Right lung (tissue), 5 donors: Measurements from ENCODE around the gene DNASE1. TPM values are rescaled to one million over a fixed set of nuclear protein-coding genes. Genes with fewer than 3 reads are reported as not detected.

Source experiments
- DNase-seq, 2 donors: peaks; one replicate each; pipeline ENCODE4 v3.0.0-alpha.2; 2013
- polyA plus RNA-seq, 5 donors: library from polyadenylated mRNA; unstranded; fragments of 120-200 nt; gene quantifications; one replicate each; pipeline versions ENCODE4 v1.2.1 to v1.2.3, GENCODE V29; 2013; ENCODE audit warnings: inconsistent platforms in 1 of 5, low replicate concordance in 1 of 5; ENCODE audit not compliant: insufficient read length in 5 of 5, insufficient read depth in 1 of 5

DNASE1 gene
- polyA plus RNA-seq, 5 donors, result 24.8 to 31.7 (median 26.8) TPM

GRCh38 chr16:3695610-3696369 is 41.3 kb downstream of the DNASE1 start:
- DNase-seq, result no peak

GRCh38 chr16:3696425-3697218 is 42.1 kb downstream of the DNASE1 start:
- no peak for DNase-seq

GRCh38 chr16:3698941-3699340 is 44.5 kb downstream of the DNASE1 start:
- DNase-seq, result no peak

GRCh38 chr16:3701531-3701930 is 47.0 kb downstream of the DNASE1 start:
- DNase-seq, result no peak

GRCh38 chr16:3702082-3702481 is 47.6 kb downstream of the DNASE1 start:
- no peak for DNase-seq

- DNase-seq, result no peak
Measured at GRCh38 chr16:3706253-3707012, 51.9 kb downstream of the DNASE1 start.

Other genes with a start within 250 kb of the DNASE1 start
- 1 to 10 TPM; 3.3 to 6.0 (median 4.2) TPM for gene ZNF597, start 211.2 kb upstream of the DNASE1 start, polyA plus RNA-seq
- 10 to 100 TPM; 40.5 to 48.0 (median 46.1) TPM for gene NAA60, start 211.0 kb upstream of the DNASE1 start, polyA plus RNA-seq
- under 1 TPM in 1 of 5 donors, not detected in 4; 0.12 TPM for gene C16orf90, start 159.2 kb upstream of the DNASE1 start, polyA plus RNA-seq
- gene CLUAP1, start 153.7 kb upstream of the DNASE1 start, polyA plus RNA-seq, result 10 to 100 TPM; 44.2 to 54.5 (median 47.5) TPM
- 1 to 10 TPM; 2.5 to 4.1 (median 3.7) TPM for gene NLRC3, start 77.3 kb upstream of the DNASE1 start, polyA plus RNA-seq
- 1 to 10 TPM; 5.6 to 6.8 (median 6.3) TPM for gene SLX4, start 43.1 kb upstream of the DNASE1 start, polyA plus RNA-seq
- 10 to 100 TPM; 75.3 to 95.2 (median 80.6) TPM for gene TRAP1, start 62.8 kb downstream of the DNASE1 start, polyA plus RNA-seq
- 100 to 1,000 TPM in 1 of 5 donors, 10 to 100 TPM in 4; 69.4 to 103 (median 87.6) TPM for gene CREBBP, start 226.0 kb downstream of the DNASE1 start, polyA plus RNA-seq